AG04450 (cell line): ENCODE measurements around the gene ANKRD40. TPM values are rescaled to one million over a fixed set of nuclear protein-coding genes. Genes with fewer than 3 reads are reported as not detected.
"Not testable (repeated sequence)": the region's sequence is repeated elsewhere in the genome, so short reads cannot be mapped to it uniquely, and the experiment has no call there.

ENCODE experiments used
- CTCF ChIA-PET: fragments of 300-600, 350-600 bp; formaldehyde crosslinking; extraction: SDS; loops from one replicate; lab custom pipeline; 2022; ENCODE audit warnings: antibody characterized with exemption, inconsistent platforms; lab: Charles Lee
- POLR2A ChIA-PET: fragments of 350-600 bp; formaldehyde crosslinking; extraction: SDS; loops from one replicate; lab custom pipeline; 2021; ENCODE audit warnings: antibody characterized with exemption, inconsistent platforms; lab: Yijun Ruan, JAX
- DNase-seq: peaks from one replicate; pipeline ENCODE4 v3.0.0-alpha.2; 2011; ENCODE audit warnings: low read depth, low spot score
- H3K27ac ChIP-seq: one replicate; pipeline ENCODE4 v1.5.1; 2012; ENCODE audit warnings: low read depth, low read length, control low read depth
- H3K27me3 ChIP-seq: one replicate; pipeline ENCODE4 v1.6.0; 2012; ENCODE audit warnings: low read length; ENCODE audit not compliant: control insufficient read depth, insufficient read depth
- H3K4me3 ChIP-seq: 2 replicates; pipeline ENCODE4 v1.5.1; 2011; ENCODE audit warnings: mild to moderate bottlenecking, low read depth, low read length, control low read depth
- H3K9me3 ChIP-seq: 2 replicates; pipeline ENCODE4 v1.5.1; 2012; ENCODE audit warnings: low read length; ENCODE audit not compliant: control insufficient read depth, insufficient read depth
- polyA plus RNA-seq: library from polyadenylated mRNA; depleted of rRNA; stranded (reverse); fragments of >200 nt; gene quantifications from 2 replicates; pipeline ENCODE4 v1.2.3, GENCODE V29; 2011
- TF ChIP-seq, protein P1 (sequence below): IDR thresholded peaks from 2 replicates; pipeline ENCODE4 v1.5.1; 2011; ENCODE audit warnings: low read depth, low read length, control low read depth, inconsistent platforms

ANKRD40 gene
- polyA plus RNA-seq, 1 experiment = 39.8 TPM

DNA sequence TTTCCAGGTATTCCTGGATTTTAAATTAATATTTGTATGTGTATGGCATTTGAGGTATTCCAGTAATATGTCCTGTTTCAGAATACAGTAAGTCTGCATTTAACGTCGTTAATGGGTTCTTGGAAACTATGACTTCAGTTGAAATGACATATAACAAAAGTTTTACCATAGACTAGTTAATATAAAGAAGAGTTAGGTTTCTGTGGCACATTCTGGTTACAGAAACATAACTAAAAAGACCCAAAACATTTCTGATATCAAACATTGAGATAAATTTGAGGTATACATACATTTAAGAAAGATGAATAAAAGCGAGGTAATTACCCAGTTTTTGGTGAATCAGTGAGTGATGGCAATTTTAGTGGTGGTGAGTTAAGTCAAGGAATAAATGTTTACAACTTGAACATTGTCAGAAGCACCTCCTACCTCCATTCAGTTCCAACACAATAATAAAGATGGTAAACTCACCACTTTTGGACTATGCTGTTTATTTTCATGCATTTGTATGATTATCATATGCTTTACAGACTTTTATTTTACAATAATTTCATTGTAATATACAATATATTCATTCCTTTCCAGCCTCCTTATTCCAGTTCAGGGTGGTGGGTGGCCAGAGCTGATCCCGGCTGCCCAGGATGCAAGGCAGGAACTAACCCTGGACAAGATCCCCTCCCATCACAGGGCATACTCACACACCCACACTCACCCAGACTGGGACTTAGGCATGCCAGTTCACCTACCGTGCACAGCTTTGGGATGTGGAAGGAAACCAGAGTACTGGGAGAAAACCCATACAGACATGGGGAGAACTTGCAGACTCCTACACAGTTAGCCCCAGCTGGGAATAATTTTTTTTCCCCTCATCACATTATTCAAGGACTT is 21.4 kb upstream of the ANKRD40 start:
- no peaks in the 10 kb centered on the region for H3K27me3 ChIP-seq
- CTCF ChIA-PET = interaction anchor here (1.8 kb wide), 1 partner anchor 35 kb away, joined by 6 read pairs; no protein-coding TSS in a partner anchor
- no peak overlapping the region for H3K27ac ChIP-seq
- no peak for DNase-seq
- H3K4me3 ChIP-seq = no peak overlapping the region
- H3K9me3 ChIP-seq = no peaks in the 10 kb centered on the region
- POLR2A ChIA-PET = interaction anchor here (1.1 to 1.7 kb wide), 2 partner anchors 10 to 21 kb away, joined by 8 to 14 read pairs; partner anchors contain the start of gene LUC7L3
- TF ChIP-seq, protein P1, sequence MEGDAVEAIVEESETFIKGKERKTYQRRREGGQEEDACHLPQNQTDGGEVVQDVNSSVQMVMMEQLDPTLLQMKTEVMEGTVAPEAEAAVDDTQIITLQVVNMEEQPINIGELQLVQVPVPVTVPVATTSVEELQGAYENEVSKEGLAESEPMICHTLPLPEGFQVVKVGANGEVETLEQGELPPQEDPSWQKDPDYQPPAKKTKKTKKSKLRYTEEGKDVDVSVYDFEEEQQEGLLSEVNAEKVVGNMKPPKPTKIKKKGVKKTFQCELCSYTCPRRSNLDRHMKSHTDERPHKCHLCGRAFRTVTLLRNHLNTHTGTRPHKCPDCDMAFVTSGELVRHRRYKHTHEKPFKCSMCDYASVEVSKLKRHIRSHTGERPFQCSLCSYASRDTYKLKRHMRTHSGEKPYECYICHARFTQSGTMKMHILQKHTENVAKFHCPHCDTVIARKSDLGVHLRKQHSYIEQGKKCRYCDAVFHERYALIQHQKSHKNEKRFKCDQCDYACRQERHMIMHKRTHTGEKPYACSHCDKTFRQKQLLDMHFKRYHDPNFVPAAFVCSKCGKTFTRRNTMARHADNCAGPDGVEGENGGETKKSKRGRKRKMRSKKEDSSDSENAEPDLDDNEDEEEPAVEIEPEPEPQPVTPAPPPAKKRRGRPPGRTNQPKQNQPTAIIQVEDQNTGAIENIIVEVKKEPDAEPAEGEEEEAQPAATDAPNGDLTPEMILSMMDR = no peak

DNA sequence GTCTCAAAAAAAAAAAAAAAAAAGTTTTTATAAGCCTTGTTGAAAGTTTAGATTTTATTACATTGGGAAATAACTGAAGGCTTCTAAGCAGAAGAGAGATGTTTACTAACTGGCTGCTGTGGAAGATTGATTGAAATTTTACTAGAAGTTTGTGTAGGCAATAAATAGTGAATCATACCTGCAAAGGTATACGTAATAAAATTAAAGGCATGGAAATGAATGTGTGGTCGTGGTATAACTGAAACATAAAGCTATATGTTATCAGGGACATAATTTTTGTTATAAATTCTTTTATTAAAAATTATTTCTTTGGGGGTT is 20.4 kb upstream of the ANKRD40 start:
- ChIA-PET POLR2A (interaction anchor here (0.7 kb wide), 1 partner anchor 30 kb away, joined by 7 read pairs; no protein-coding TSS in a partner anchor), CTCF (interaction anchor here (0.7 to 1.0 kb wide), 4 partner anchors 97 to 229 kb away, joined by 3 to 5 read pairs (median 4); no protein-coding TSS in a partner anchor)
- no peaks in the 10 kb centered on the region for H3K9me3 ChIP-seq
- DNase-seq = no peak
- H3K4me3 ChIP-seq = no peak overlapping the region
- H3K27ac ChIP-seq = no peak overlapping the region
- TF ChIP-seq, protein P1 = no peak
- H3K27me3 ChIP-seq = no peaks in the 10 kb centered on the region

DNA sequence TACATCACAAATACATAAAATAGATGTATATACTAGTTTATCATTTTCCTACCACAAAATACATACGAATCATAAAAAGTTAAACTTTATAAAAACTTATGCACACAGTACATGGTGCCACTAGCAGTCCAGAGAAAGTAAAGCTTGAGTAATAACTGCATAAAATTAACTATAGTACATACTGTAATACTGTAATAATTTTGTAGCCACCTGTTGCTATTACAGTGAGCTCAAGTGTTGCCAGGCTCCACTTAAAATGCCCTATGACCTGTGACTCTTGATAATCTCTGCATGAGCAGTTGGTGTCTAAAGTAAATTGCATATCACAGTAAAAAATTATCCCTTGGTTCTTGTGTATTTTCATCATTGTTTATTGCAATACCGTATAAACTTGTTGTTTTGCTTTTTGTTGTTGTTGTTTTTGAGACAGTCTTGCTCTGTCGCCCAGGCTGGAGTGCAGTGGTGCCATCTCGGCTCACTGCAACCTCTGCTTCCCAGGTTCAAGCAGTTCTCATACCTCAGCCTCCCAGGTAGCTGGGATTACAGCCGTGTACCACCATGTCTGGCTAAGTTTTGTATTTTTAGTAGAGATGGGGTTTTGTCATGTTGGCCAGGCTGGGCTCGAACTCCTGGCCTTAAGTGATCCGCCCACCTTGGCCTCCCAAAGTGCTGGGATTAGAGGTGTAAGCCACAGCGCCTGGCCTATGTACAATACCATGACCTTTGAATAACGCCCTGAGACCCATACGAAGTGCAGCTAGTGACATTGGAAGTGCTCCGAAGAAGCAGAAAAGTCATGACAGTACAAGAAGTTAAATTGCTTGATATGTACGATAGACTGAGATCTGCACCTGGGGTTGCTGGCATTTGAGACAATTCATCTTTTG is 18.3 kb upstream of the ANKRD40 start:
- CTCF ChIA-PET = interaction anchor here (1.3 to 2.0 kb wide), 3 partner anchors 58 to 175 kb away, joined by 3 to 7 read pairs (median 4); partner anchors contain the start of gene CACNA1G
- Histone ChIP-seq H3K4me3 (no peak overlapping the region), H3K27ac (no peak overlapping the region), H3K9me3 (no peaks in the 10 kb centered on the region), H3K27me3 (no peaks in the 10 kb centered on the region)
- DNase-seq = no peak
- TF ChIP-seq, protein P1 = no peak
- POLR2A ChIA-PET = no interaction called here

DNA sequence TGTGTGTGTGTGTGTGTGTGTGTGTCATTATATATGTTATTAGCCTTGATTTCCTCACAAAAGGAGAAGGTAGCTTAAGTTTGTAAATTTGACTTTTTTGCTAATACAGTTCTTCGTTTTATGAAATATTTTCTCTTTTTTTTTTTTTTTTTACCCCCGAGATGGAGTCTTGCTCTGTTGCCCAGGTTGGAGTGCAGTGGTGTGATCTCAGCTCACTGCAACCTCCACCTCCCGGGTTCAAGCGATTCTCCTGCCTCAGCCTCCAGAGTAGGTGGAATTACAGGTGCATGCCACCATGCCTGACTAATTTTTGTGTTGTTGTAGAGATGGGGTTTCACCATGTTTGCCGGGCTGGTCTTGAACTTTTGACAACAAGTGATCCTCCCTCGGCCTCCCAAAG is 16.9 kb upstream of the ANKRD40 start:
- H3K4me3 ChIP-seq, H3K9me3 ChIP-seq, POLR2A ChIA-PET, H3K27me3 ChIP-seq, DNase-seq, H3K27ac ChIP-seq: not testable (repeated sequence)
- CTCF ChIA-PET = interaction anchor here (1.3 kb wide), 2 partner anchors 30 to 59 kb away, joined by 3 to 4 read pairs; no protein-coding TSS in a partner anchor

DNA sequence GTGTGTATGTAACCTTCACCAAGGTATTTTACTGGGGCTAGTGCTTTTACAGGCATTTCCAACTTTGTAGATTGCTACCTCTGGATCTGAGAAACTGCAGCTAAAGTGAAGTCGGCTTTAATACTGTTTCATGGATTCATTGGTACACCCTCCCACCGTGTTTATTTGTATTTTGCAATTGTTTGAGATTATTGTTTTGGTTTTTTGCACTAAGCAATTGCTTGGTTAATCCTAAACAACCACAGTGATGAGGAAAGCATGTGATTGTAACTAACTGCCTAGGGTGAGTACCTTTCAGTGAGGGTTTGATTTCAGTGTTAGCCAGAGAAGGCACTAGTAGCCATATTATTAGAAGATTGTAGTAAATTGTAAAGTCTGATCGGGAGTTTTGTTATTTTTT is 15.0 kb upstream of the ANKRD40 start:
- DNase-seq = no peak
- POLR2A ChIA-PET = no interaction called here
- Histone ChIP-seq H3K27me3 (no peaks in the 10 kb centered on the region), H3K9me3 (no peaks in the 10 kb centered on the region), H3K27ac (no peak overlapping the region), H3K4me3 (peak overlapping the region; percentile 25; the same call in 1 of the 2 replicates)
- CTCF ChIA-PET = no interaction called here
- TF ChIP-seq, protein P1 = no peak
